HAP-1 (cell line): ENCODE results near the gene HES4.

ENCODE experiments used
- DNase-seq, 2 experiments: peaks; one replicate each; pipeline ENCODE4 v3.0.0-alpha.2; 2016 to 2020; ENCODE audit warnings: low spot score in 2 of 2
- H3K27me3 ChIP-seq: fragments of 250-450 bp; sonication (Bioruptor Pico); 2 replicates; pipeline ENCODE4 v1.5.1; 2020; ENCODE audit warnings: low read depth, mild to moderate bottlenecking, moderate library complexity
- H3K36me3 ChIP-seq: fragments of 250-450 bp; sonication (Bioruptor Pico); replicated peaks from 2 replicates; pipeline ENCODE4 v1.5.1; 2020; ENCODE audit warnings: mild to moderate bottlenecking
- H3K4me1 ChIP-seq: fragments of 250-450 bp; sonication (Bioruptor Pico); 2 replicates; pipeline ENCODE4 v1.5.1; 2020; ENCODE audit warnings: mild to moderate bottlenecking
- H3K4me3 ChIP-seq: fragments of 250-450 bp; sonication (Bioruptor Pico); 2 replicates; pipeline ENCODE4 v1.5.1; 2020; ENCODE audit warnings: mild to moderate bottlenecking, moderate library complexity
- H3K9me3 ChIP-seq: fragments of 250-450 bp; sonication (Bioruptor Pico); 2 replicates; pipeline ENCODE4 v1.5.1; 2020; ENCODE audit warnings: mild to moderate bottlenecking, moderate library complexity
- in situ Hi-C: fragments of 300-500 bp; cut with MboI; formaldehyde crosslinking; loops from 3 replicates; pipeline ENCODE4 v1.14.3; 2020; ENCODE audit warnings: low sequenced_read_pairs, inconsistent platforms, mixed read lengths

HES4 gene

DNA sequence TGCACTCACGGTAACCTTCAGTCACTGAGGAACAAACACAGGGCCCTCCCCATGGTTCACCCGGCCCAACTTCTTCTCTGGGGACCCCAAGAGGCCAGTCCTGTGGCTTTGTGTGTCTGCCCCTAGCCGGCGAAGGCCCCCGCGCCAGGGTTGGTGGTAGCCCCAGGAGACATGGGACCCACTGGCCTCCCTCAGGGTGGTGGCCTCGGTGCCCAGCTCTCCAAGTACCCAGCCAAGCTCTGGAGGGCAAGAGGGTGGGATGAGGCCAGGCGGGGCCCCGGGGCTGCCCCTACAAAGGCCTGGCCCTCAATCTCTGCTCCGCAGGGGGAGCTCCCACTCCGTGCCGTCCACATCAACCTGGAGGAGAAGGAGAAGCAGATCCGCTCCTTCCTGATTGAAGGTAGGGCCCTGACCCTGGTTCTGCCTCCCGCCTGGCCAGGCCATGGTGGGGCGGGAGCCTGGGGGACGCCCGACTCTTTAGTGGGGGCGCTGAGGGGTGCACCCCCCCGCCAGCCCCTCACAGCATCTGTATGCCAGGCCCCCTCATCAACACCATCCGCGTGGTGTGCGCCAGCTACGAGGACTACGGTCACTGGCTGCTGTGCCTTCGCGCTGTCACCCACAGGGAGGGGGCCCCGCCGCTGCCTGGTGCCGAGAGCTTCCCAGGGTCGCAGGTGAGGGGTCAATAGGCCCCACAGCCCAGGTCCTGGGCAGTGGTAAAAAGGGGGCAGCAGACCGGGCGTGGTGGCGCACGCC lies 28.0 kb downstream of the HES4 start:
- DNase-seq: no peak
- Histone ChIP-seq H3K27me3 (no peaks in the 10 kb centered on the region), H3K36me3 (no peaks in the 10 kb centered on the region), H3K4me3 (no peak overlapping the region), H3K9me3 (no peaks in the 10 kb centered on the region), H3K4me1 (peaks cover 4% of the 10 kb centered on the region)
- in situ Hi-C loops: no loop called here

DNA sequence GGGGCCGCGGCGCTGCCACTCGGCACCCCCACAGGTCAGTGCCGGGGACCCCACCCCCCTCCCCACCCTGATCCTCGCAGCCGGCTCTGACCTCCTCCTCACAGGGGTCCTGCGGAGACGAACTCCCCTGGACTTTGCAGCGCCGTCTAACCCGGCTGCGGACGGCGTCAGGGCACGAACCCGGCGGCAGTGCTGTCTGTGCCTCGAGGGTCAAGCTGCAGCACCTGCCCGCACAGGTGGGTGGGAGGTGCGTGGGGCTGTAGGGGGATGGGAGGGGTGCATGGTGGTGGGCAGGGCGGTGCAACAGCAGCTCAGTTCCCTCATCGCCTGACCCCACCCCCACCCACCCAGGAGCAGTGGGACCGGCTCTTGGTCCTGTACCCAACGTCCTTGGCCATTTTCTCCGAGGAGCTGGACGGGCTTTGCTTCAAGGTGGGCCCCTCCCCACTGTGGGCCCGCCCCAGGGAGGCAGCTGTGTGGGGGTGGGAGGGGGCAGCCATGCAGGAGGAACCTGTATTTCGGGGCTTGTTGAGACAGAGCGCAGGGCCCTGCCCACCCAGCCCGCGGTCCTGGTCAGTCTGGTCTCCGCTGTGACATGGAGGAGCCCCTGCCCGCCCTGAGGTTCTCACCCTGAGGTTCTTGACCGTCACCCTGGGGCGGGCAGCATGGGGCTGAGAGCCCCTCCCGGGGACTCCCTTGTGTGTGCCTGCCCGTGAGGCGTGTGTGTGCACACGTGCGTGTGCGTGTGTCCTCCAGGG lies 28.7 kb downstream of the HES4 start:
- Histone ChIP-seq H3K9me3 (no peaks in the 10 kb centered on the region), H3K4me3 (no peak overlapping the region), H3K36me3 (no peaks in the 10 kb centered on the region), H3K4me1 (peaks cover 12% of the 10 kb centered on the region), H3K27me3 (no peaks in the 10 kb centered on the region)
- in situ Hi-C loops: no loop called here
- DNase-seq: no peak

DNA sequence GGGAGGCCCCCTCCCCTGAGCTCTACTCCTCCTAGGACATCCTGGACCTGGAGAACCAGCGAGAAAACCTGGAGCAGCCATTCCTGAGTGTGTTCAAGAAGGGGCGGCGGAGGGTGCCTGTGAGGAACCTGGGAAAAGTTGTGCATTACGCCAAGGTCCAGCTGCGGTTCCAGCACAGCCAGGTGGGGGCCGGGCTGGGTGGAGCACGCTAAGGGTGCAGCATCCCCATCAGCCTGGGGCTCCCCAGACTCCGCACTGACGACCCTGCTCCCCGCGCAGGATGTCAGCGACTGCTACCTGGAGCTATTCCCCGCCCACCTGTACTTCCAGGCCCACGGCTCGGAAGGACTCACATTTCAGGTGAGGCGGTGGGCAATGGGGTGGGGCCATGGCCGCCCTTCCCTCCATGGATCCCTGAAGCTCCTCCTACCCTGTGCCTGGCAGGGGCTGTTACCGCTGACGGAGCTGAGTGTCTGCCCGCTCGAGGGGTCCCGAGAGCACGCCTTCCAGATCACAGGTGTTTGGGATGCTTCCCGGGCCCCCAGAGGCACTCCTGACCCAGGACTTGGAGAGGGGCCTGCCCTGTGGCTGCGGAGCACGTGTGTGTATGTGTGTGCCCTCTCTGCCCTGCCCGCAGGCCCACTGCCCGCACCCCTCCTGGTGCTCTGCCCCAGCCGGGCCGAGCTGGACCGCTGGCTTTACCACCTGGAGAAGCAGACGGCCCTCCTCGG lies 29.5 kb downstream of the HES4 start:
- in situ Hi-C loops: no loop called here
- Histone ChIP-seq H3K4me1 (peaks cover 14% of the 10 kb centered on the region), H3K36me3 (peaks cover 3% of the 10 kb centered on the region; the same call in 1 of the 2 replicates), H3K27me3 (no peaks in the 10 kb centered on the region), H3K4me3 (no peak overlapping the region), H3K9me3 (no peaks in the 10 kb centered on the region)
- no peak for DNase-seq

DNA sequence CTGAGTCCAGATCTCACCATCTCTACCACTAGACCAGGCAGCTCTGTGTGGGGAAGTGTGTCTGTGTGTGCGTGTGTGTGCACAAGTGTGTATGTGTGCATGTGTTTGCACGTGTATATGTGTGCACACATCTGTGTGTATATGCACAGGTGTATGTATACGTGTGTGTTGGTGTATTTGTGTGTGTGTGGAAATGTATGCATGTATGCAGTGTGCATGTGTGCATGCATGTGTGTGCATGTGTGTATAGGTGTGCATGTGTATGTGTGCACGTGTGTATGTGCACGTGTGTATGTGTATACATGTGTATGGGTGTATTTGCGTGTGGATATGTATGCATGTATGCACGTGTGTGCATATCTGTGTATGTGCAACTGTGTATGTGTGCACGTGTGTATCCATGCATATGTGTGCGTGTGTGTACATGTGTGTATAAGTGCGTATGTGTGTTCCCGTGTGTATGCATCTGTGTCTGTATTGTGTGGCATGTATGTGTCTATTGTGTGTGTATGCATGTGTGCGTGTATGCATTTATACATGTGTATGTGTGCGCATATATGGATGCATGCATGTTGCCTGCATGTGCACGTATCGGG lies 30.5 kb downstream of the HES4 start:
- no peak for DNase-seq
- H3K4me1 ChIP-seq: peaks cover 14% of the 10 kb centered on the region
- no peaks in the 10 kb centered on the region for H3K9me3 ChIP-seq
- H3K36me3 ChIP-seq: peaks cover 10% of the 10 kb centered on the region; the same call in 1 of the 2 replicates
- H3K4me3 ChIP-seq: no peak overlapping the region
- H3K27me3 ChIP-seq: no peaks in the 10 kb centered on the region
- in situ Hi-C loops: no loop called here

- H3K4me1 ChIP-seq: peaks cover 14% of the 10 kb centered on the region
- H3K27me3 ChIP-seq: no peaks in the 10 kb centered on the region
- H3K4me3 ChIP-seq: peak overlapping the region; percentile 44; the same call in 1 of the 2 replicates
- H3K36me3 ChIP-seq: peaks cover 22% of the 10 kb centered on the region
- DNase-seq: no peak
- in situ Hi-C loops: no loop called here
- no peaks in the 10 kb centered on the region for H3K9me3 ChIP-seq
Observed at GRCh38 chr1:967466-968343, 32.2 kb downstream of the HES4 start.

GRCh38 chr1:966704-967300 lies 33.1 kb downstream of the HES4 start:
- H3K4me3 ChIP-seq: peak overlapping the region; percentile 44
- H3K36me3 ChIP-seq: peaks cover 29% of the 10 kb centered on the region
- H3K9me3 ChIP-seq: no peaks in the 10 kb centered on the region
- peaks cover 14% of the 10 kb centered on the region for H3K4me1 ChIP-seq
- in situ Hi-C loops: no loop called here
- peak; percentile 65 to 85 for DNase-seq
- no peaks in the 10 kb centered on the region for H3K27me3 ChIP-seq

- Histone ChIP-seq H3K4me1 (peaks cover 19% of the 10 kb centered on the region), H3K36me3 (peaks cover 29% of the 10 kb centered on the region), H3K27me3 (no peaks in the 10 kb centered on the region), H3K4me3 (peak within 1 kb of the TSS; percentile 44), H3K9me3 (no peaks in the 10 kb centered on the region)
- in situ Hi-C loops: no loop called here
- DNase-seq: peak in 1 of 2 experiments; percentile 65
Observed at GRCh38 chr1:966135-966703, 33.7 kb downstream of the HES4 start, which contains the start of gene PLEKHN1. Gene PLEKHN1 (plus strand): TSS chr1:966482. CDS start chr1:966532, 50 bp downstream.

- no peak for DNase-seq
- Histone ChIP-seq H3K27me3 (no peaks in the 10 kb centered on the region), H3K4me1 (peaks cover 19% of the 10 kb centered on the region), H3K36me3 (peaks cover 29% of the 10 kb centered on the region), H3K9me3 (no peaks in the 10 kb centered on the region), H3K4me3 (no peak overlapping the region; the same call in 1 of the 2 replicates)
- in situ Hi-C loops: no loop called here
Observed at GRCh38 chr1:965526-966134, 34.3 kb downstream of the HES4 start.

DNA sequence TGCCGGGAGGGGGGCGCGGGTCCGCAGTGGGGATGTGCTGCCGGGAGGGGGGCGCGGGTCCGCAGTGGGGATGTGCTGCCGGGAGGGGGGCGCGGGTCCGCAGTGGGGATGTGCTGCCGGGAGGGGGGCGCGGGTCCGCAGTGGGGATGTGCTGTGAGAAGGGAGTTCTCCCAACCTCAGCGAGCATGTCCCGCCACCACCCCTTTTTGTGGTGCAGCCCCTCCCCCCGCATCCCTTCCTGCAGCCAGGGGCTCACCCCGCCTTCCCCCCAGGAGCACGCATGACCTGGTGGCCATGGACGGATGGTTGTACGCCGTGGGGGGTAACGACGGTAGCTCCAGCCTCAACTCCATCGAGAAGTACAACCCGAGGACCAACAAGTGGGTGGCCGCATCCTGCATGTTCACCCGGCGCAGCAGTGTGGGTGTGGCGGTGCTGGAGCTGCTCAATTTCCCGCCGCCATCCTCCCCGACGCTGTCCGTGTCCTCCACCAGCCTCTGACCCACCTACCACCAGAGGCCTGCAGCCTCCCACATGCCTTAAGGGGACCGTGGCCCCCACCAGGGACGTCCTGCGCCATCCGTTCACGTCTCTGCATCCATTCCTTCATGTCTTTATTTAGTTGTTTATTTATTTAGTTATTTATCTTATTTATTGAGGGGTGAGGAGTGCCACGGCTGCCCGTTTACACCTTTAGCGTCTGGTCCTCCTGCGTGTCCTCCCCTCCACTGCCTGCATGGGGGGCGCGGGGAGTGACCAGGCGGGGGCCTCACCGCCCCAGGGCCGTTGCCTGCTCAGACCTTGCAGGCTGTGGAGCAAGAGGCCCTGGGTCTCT lies 35.0 kb downstream of the HES4 start:
- Histone ChIP-seq H3K9me3 (no peaks in the 10 kb centered on the region), H3K36me3 (peaks cover 29% of the 10 kb centered on the region), H3K4me1 (peaks cover 19% of the 10 kb centered on the region), H3K27me3 (no peaks in the 10 kb centered on the region), H3K4me3 (no peak overlapping the region)
- no peak for DNase-seq
- in situ Hi-C loops: no loop called here

DNA sequence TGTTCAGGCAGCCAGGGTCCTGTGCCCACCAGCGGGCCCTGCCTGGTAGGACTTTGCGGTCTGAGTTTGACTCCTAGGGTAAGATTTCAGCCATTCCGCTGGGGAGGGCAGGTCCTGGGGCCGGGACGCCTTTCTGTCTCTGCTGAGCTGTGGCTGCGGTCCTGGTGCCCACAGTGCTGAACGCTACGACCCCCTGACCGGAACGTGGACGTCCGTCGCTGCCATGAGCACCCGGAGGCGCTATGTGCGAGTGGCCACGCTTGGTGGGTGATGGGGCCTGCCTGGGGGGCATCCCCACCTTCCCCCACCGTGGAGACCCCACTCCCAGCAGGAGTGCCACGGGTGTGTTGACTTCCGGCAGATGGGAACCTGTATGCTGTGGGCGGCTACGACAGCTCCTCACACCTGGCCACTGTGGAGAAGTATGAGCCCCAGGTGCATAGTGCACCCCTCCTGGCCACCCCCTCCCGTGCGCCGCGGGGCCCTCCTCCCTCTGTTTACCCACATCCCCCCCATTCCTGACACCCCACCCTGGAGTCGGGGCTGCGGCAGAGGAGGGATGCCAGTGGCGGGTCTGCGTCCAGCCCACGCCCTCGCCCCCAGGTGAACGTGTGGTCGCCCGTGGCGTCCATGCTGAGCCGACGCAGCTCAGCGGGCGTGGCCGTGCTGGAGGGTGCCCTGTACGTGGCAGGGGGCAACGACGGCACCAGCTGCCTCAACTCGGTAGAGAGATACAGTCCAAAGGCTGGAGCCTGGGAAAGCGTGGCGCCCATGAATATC lies 36.0 kb downstream of the HES4 start:
- Histone ChIP-seq H3K9me3 (no peaks in the 10 kb centered on the region), H3K4me3 (no peak overlapping the region), H3K4me1 (peaks cover 19% of the 10 kb centered on the region), H3K27me3 (no peaks in the 10 kb centered on the region), H3K36me3 (peaks cover 29% of the 10 kb centered on the region)
- DNase-seq: no peak
- in situ Hi-C loops: no loop called here

GRCh38 chr1:963301-963651 lies 36.6 kb downstream of the HES4 start:
- peaks cover 19% of the 10 kb centered on the region for H3K4me1 ChIP-seq
- DNase-seq: no peak
- in situ Hi-C loops: no loop called here

More at GRCh38 chr1:963301-963651, 36.6 kb downstream of the HES4 start:
- Histone ChIP-seq H3K9me3 (no peaks in the 10 kb centered on the region), H3K4me3 (no peak overlapping the region), H3K36me3 (peaks cover 29% of the 10 kb centered on the region), H3K27me3 (no peaks in the 10 kb centered on the region)
